GM21717 (cell line): ENCODE measurements around the gene RNF186.
"Not testable (repeated sequence)": the region's sequence is repeated elsewhere in the genome, so short reads cannot be mapped to it uniquely, and the experiment has no call there.

Source experiments
- ATAC-seq: cut with Tn5 transposase; IDR thresholded peaks from one replicate; pipeline ENCODE4 v1.9.1; 2021; ENCODE audit warnings: mild to moderate bottlenecking, moderate library complexity; ENCODE audit not compliant: unreplicated experiment

Gene RNF186

GRCh38 chr1:19797827-19798226 is 17.3 kb downstream of the RNF186 start:
- ATAC-seq = no peak

GRCh38 chr1:19794583-19794982 is 20.5 kb downstream of the RNF186 start:
- ATAC-seq = no peak

GRCh38 chr1:19793360-19794046 is 21.6 kb downstream of the RNF186 start:
- ATAC-seq = no peak

- ATAC-seq = no peak
Observed at GRCh38 chr1:19792237-19793002, 22.7 kb downstream of the RNF186 start.

GRCh38 chr1:19790061-19790975 is 24.8 kb downstream of the RNF186 start:
- ATAC-seq = not testable (repeated sequence)

- no peak for ATAC-seq
Observed at GRCh38 chr1:19786988-19787423, 28.1 kb downstream of the RNF186 start.

GRCh38 chr1:19785660-19786059 is 29.4 kb downstream of the RNF186 start:
- no peak for ATAC-seq

GRCh38 chr1:19780267-19780877 is 34.7 kb downstream of the RNF186 start:
- no peak for ATAC-seq

GRCh38 chr1:19776933-19777332 is 38.1 kb downstream of the RNF186 start:
- no peak for ATAC-seq

- ATAC-seq = no peak
Observed at GRCh38 chr1:19776287-19776686, 38.8 kb downstream of the RNF186 start.

GRCh38 chr1:19775831-19776230 is 39.3 kb downstream of the RNF186 start:
- no peak for ATAC-seq

GRCh38 chr1:19775317-19775716 is 39.8 kb downstream of the RNF186 start:
- ATAC-seq = no peak

- no peak for ATAC-seq
Observed at GRCh38 chr1:19774180-19774785, 40.8 kb downstream of the RNF186 start.

- ATAC-seq = no peak
Observed at GRCh38 chr1:19773485-19773884, 41.6 kb downstream of the RNF186 start.

- no peak for ATAC-seq
Observed at GRCh38 chr1:19772053-19772452, 43.0 kb downstream of the RNF186 start.

- no peak for ATAC-seq
Observed at GRCh38 chr1:19771350-19771749, 43.7 kb downstream of the RNF186 start.

- ATAC-seq = no peak
Observed at GRCh38 chr1:19770436-19771190, 44.5 kb downstream of the RNF186 start.

GRCh38 chr1:19769211-19769932 is 45.7 kb downstream of the RNF186 start:
- no peak for ATAC-seq
